Head of caudate nucleus (tissue), 42 donors: ENCODE data around the gene APOB.

ENCODE experiments used
- DNase-seq, 42 donors: peaks; one replicate each; pipeline versions ENCODE4 v3.0.0 to v3.0.0-alpha.2; 2020 to 2021; ENCODE audit warnings: mixed read lengths in 7 of 42
- intact Hi-C: fragments of 100-400 bp; cut with DNase I; formaldehyde crosslinking; loops from one replicate; pipeline ENCODE4 v1.15.0; 2022

The APOB gene

GRCh38 chr2:21054011-21054410 is 10.1 kb upstream of the APOB start:
- intact Hi-C loops: no loop called here
- no peak for DNase-seq

DNA sequence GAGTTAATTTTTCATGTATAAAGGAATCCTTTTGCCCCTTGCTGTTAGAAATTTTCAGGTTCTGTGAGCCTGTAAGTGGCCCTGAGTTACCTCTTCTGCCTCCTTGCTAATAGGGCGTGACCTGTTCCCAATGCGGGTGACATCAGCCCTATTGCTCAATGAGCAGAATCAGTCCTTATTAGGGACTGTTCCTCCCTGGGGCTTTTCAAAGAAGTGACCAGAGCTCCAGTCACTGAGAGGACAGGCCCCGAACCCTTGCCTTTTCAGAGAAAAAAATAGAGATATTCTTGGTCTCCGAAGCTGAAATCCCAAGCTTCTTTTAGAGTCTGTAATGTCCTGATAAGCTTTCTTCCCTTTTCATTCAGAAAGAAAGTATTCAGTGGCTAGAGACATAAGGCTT is 8.2 kb upstream of the APOB start:
- DNase-seq: no peak
- intact Hi-C loops: no loop called here

- intact Hi-C loops: no loop called here
- no peak for DNase-seq
Measured at GRCh38 chr2:21050164-21050563, 6.3 kb upstream of the APOB start.

DNA sequence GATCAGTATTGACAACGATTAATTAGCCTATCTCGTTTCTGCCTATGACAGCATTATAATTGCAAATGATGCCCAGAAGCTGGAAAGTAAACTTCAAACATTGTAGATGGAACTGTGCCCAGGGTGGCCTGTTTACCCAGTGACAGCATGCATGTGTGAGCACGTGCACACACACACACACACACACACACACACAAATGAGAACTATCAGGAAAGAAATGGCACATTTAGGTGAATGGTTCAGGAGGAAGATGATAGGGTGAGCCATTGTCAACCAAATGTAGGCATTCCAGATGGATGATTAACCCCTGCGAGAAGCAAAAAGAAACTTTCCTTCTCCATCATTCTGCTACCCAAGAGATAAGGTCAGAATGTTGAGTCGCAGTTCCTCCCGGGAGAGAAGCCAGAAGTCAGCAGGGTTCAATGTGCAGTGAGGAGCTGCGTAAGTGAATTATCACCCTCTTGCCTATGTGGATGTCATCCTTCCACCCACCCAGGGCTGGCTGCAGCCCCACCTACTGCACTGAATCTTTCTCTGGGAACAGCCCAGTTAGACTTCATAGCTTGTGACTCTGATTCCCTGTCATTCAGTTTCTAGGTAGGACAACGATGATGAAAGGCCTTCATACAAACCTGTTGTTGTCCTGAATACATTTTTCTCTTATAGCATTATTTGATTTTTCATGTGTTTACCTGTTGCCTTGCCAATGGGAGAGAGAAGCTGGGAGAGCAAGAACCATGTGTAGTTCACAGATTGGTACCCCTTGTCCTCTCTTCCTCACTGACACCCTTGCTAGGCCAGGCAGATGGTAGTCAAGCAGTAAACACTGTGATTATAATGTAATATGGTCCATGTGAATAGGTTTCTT is 3.5 kb upstream of the APOB start:
- intact Hi-C loops: no loop called here
- no peak for DNase-seq

- no peak for DNase-seq
- intact Hi-C loops: no loop called here
Measured at GRCh38 chr2:21046506-21046905, 2.6 kb upstream of the APOB start.

DNA sequence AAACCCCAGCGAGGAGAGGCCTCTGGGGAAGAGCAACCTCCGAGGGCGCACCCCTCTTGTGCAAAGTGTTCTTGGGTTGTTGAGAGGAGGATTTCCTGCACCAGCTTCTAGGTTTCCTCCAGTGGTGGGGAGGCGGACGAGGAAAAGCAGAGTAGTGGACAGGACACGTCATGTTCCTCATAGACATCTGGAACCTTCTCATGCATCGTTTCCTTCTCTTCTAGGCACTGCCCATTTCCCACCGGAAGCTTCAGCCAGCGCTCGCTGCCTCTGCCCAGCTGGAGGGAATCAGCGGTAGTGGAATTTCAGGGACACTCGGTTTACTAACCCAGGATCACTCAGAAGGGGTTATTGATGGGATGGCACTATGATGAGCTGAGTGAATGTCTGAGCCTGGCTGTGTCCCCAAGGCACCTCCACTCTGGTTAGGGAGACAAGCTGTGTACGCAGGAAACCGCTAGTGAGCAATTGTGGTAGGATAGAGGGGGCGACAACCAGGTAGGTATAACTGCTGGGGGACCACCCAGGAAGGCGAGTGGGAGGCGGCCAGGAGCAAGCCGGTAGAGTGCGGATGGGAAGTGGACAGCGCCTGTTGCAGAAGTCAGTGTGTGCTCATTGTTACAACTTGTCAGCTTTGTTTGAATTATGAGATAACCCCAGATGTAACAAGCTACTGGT is 960 bp upstream of the APOB start:
- DNase-seq: no peak
- intact Hi-C loops: loop anchor here (5.0 kb wide), 1 partner anchor 72 kb away; no protein-coding TSS in a partner anchor

DNA sequence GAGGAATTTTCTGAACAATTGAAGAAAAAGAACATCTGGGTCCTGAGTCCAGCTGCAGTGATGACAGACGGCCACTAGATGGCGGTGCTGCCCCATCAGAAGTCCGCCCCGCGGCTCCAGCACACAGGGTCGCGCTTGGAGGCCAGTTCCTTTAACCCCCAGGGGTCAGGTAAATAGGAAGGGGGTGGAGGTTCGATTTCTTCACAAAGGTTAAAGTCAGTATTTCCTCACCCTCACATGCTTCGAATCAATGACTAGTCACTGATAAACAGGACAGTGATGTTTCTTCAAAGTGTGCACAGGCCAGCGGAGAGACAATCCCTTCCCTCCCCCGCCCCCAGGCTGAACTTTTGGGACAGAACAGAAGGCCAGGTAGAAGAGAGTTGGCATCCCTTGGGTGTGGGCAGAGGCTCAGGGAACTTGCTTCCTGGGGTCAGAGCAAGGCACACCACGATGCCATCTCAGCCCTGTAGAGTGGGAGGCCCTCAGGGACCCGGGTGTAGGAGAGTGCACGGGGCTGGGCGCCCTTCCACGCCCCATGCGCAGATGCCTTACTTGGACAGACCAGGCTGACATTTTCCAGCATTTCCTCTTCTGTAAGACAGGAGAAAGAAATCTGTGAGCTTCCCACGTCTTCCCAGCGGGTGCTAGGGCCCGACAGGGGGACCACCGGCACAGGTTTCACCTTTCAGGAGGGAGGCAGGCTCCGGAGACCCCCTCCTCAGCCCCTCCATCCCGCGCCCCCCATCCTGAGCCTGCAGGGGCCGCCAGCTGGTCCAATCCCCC is 722 bp downstream of the APOB start:
- DNase-seq: peak; percentile 35 to 91 (median 74)
- intact Hi-C loops: loop anchor here (5.0 kb wide), 1 partner anchor 74 kb away; no protein-coding TSS in a partner anchor

GRCh38 chr2:21042708-21042957 is 1.2 kb downstream of the APOB start:
- no peak for DNase-seq
- intact Hi-C loops: loop anchor here (5.0 kb wide), 1 partner anchor 75 kb away; no protein-coding TSS in a partner anchor

DNA sequence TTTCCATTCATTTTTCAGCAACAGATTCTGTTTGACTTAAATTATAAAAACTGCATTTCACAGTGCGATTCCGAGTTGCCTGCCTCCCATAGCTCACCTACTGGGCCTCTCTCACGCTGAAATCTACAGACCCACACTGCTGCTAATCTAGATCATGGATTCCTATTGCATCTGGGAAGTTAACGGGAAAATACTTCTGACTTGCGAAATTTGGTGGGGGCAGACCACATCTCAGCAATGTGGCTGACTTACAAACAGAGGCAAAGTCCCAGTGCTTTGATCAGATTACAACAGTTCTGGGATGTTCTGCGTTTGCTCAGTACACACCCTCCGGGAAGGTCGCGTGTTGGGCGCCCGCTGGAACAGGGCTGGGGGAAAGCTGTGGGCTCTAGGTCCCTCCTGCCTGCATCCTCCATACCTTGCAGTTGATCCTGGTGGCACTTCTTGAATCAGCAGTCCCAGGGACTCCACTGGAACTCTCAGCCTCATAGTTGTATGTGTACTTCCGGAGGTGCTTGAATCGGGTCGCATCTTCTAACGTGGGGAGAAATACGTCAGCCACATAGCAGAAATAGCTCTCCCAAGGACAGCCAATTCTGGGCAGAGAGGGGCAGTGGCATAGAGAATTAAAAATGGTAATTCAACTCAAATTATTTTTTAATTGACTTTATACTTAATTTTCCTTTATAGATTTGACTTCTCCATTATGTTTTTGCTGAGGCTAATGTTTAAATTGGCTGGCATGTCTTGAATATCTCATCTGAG is 1.7 kb downstream of the APOB start:
- intact Hi-C loops: loop anchor here (5.0 kb wide), 1 partner anchor 75 kb away; no protein-coding TSS in a partner anchor
- no peak for DNase-seq

GRCh38 chr2:21041462-21041861 is 2.4 kb downstream of the APOB start:
- intact Hi-C loops: loop anchor here (5.0 kb wide), 1 partner anchor 76 kb away; no protein-coding TSS in a partner anchor

GRCh38 chr2:21040468-21041377 is 3.1 kb downstream of the APOB start:
- intact Hi-C loops: loop anchor here (5.0 kb wide), 1 partner anchor 77 kb away; no protein-coding TSS in a partner anchor
- DNase-seq: no peak

More at GRCh38 chr2:21041462-21041861, 2.4 kb downstream of the APOB start:
- DNase-seq: no peak

DNA sequence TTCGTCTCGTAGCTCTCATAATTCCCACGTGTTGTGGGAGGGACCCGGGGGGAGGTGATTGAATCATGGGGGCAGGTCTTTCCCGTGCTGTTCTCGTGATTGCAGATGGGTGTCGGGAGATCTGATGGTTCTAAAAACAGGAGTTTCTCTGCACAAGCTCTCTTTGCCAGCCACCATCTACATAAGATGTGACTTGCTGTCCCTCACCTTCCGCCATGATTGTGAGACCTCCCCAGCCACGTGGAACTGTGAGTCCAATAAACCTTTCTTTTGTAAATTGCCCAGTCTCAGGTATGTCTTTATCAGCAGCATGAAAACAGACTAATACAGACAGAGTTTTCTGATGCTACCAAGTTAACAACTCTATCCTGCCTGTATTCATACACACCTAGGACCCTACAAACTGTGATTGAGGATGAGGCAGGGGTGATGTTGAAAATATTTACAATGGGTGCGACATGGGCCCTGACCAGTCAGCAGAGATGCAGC is 3.9 kb downstream of the APOB start:
- DNase-seq: no peak
- intact Hi-C loops: loop anchor here (5.0 kb wide), 1 partner anchor 77 kb away; no protein-coding TSS in a partner anchor

DNA sequence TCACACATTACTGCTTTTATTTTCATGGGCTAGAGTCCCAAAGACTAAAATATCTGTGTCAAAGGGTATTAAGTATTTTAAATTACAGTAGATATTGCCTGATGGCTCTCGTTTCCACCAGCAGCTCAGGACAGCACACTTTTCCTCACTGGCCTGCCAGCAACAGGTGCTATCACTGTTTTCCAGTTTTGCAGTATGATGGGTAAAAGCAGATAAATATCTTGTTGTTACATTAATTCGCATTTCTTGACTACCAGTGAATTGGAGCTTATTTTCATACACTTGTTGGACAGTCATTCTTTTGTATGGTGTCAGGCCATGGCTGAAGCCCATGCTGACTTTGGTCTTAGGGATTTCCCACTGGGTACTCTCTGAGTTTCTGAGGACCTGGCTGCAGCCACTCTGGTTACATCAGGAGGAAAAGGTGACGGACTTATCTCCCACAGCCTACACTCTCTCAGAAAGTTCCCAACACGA is 4.8 kb downstream of the APOB start:
- intact Hi-C loops: no loop called here
- DNase-seq: no peak

GRCh38 chr2:21038403-21039073 is 5.3 kb downstream of the APOB start:
- DNase-seq: no peak
- intact Hi-C loops: no loop called here

DNA sequence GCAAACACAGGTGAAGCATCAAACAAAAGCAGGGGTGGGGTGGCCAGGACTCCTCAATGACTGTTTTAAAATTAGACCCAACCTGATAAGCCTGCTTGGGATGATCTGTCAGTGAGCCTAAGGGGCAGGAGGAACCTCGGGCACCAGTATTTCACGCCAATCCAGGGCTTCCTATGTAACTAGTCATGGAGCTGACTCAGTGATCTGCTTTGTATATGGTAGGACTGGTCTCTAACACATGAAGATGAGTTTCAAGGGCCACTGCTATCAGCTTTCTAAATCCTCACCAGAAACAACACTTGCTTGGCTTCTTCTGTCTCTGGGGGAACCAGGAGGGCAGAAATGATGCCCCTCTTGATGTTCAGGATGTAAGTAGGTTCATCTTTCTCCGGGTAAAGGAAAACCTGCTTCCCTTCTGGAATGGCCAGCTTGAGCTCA is 6.2 kb downstream of the APOB start:
- no peak for DNase-seq
- intact Hi-C loops: no loop called here

DNA sequence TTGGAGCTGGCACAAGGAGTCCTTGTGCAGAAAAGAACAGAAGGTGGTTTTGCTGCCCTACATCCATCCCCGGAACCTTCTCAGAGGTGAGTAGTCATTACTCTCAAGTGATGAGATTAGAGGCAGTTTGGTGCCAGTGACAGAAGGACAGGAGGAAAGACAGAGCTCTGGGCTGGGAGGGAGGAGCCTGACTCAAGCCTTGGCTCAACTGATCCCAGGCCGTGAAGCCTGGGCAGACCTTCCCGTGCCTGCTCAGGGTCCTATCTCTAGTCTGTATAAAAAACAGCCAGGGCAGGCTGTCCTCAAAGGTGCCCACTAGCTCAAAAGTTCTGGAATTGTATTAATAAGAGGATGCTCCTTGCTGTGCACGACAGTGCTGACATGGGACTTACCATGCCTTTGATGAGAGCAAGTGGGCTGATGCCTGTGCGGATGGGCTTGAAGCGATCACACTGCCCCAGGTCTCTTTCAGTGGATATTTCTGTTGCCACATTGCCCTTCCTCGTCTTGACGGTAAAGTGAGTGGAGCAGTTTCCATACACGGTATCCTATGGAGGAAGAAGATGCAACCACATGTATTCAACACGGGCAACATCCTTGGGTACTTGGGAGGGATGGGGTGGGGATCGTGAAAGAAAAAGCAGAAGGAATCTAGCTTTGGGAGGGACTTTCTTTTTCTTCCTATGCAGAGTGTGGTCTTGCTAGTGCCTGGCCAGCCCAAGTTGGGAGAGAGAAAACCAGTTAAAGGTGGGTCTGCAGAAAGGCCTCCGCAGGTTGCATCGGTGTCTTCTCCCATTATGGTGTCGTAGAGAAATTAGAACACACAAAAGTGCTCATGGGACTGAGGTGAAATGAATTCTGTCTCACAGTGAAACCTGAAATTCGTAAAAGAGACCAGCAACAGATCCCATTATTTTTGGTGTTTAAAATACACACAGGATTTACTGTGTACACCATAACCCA is 6.9 kb downstream of the APOB start:
- intact Hi-C loops: no loop called here
- no peak for DNase-seq
